ENCODE results near the gene SEMA5A. TPM values are rescaled to one million over a fixed set of nuclear protein-coding genes. Genes with fewer than 3 reads are reported as not detected.

SEMA5A gene
- polyA plus RNA-seq, 1 donor (not counting 4 experiments of a cell fraction or from before 2014, with no cell fraction given), result 0.16 TPM

GRCh38 chr5:9268226-9268625 is 277.6 kb downstream of the SEMA5A start:
- Histone ChIP-seq H3K9me1 (ENCODE audit: control insufficient read depth, extremely low read depth, insufficient read depth, low read length) (no peaks in the 10 kb centered on the region), H3K79me2 (ENCODE audit: control insufficient read depth, insufficient read depth, low read length) (no peaks in the 10 kb centered on the region), H3K9me3 (ENCODE audit: control insufficient read depth, low read depth, low read length) (no peaks in the 10 kb centered on the region), H3K4me1 (ENCODE audit: control insufficient read depth, extremely low read depth, insufficient read depth, low read length) (peaks cover 3% of the 10 kb centered on the region), H3K27me3 (ENCODE audit: control insufficient read depth, extremely low read depth, insufficient read depth, low read length) (no peaks in the 10 kb centered on the region), H3K36me3 (ENCODE audit: control insufficient read depth in 2 of 2, extremely low read depth in 1 of 2, insufficient read depth in 2 of 2, low read length in 2 of 2) (no peaks in the 10 kb centered on the region), H3K4me2 (ENCODE audit: control insufficient read depth, extremely low read depth, insufficient read depth, low read depth, low read length) (no peak overlapping the region), H2AFZ (ENCODE audit: control insufficient read depth, low read length) (no peak overlapping the region), H3K27ac (ENCODE audit: control insufficient read depth, insufficient read depth, low read length) (no peak overlapping the region), H3K9ac (ENCODE audit: control insufficient read depth, extremely low read depth, insufficient read depth, low read length) (no peak overlapping the region), H4K20me1 (ENCODE audit: control insufficient read depth, extremely low read depth, insufficient read depth, low read length) (no peaks in the 10 kb centered on the region), H3K4me3 (ENCODE audit: control insufficient read depth in 2 of 3, extremely low read depth in 1 of 3, insufficient read depth in 2 of 3, low read depth in 1 of 3, low read length in 3 of 3) (no peak overlapping the region)
- dilution Hi-C loops (cut with MboI; ENCODE audit: extremely low pct_ligation_motif_present, low sequenced_read_pairs), result no loop called here
- FAIRE-seq, result no peak
- TF ChIP-seq EZH2 (IDR thresholded peaks at IDR 0.05; ENCODE audit: low read length) (no peak), CTCF (optimal IDR thresholded peaks at IDR 0.05 in 1 of 3, IDR thresholded peaks at IDR 0.05 in 1 of 3, conservative IDR thresholded peaks at IDR 0.05 in 1 of 3; ENCODE audit: extremely low read depth in 1 of 3, insufficient read depth in 2 of 3, low read length in 3 of 3) (no peak)
- DNase-seq (ENCODE audit: low read depth, low spot score), result no peak

GRCh38 chr5:9265441-9266287 is 280.2 kb downstream of the SEMA5A start:
- Histone ChIP-seq H3K4me1 (ENCODE audit: control insufficient read depth, extremely low read depth, insufficient read depth, low read length) (peaks cover 3% of the 10 kb centered on the region), H3K4me3 (ENCODE audit: control insufficient read depth in 2 of 3, extremely low read depth in 1 of 3, insufficient read depth in 2 of 3, low read depth in 1 of 3, low read length in 3 of 3) (no peak overlapping the region), H3K4me2 (ENCODE audit: control insufficient read depth, extremely low read depth, insufficient read depth, low read depth, low read length) (peak overlapping the region; percentile 7), H3K9me3 (ENCODE audit: control insufficient read depth, low read depth, low read length) (no peaks in the 10 kb centered on the region), H2AFZ (ENCODE audit: control insufficient read depth, low read length) (peak overlapping the region; percentile 61), H4K20me1 (ENCODE audit: control insufficient read depth, extremely low read depth, insufficient read depth, low read length) (no peaks in the 10 kb centered on the region), H3K9me1 (ENCODE audit: control insufficient read depth, extremely low read depth, insufficient read depth, low read length) (no peaks in the 10 kb centered on the region), H3K27ac (ENCODE audit: control insufficient read depth, insufficient read depth, low read length) (peak overlapping the region; percentile 22), H3K9ac (ENCODE audit: control insufficient read depth, extremely low read depth, insufficient read depth, low read length) (peak overlapping the region; percentile 4), H3K36me3 (ENCODE audit: control insufficient read depth in 2 of 2, extremely low read depth in 1 of 2, insufficient read depth in 2 of 2, low read length in 2 of 2) (no peaks in the 10 kb centered on the region), H3K27me3 (ENCODE audit: control insufficient read depth, extremely low read depth, insufficient read depth, low read length) (no peaks in the 10 kb centered on the region), H3K79me2 (ENCODE audit: control insufficient read depth, insufficient read depth, low read length) (no peaks in the 10 kb centered on the region)
- dilution Hi-C loops (cut with MboI; ENCODE audit: extremely low pct_ligation_motif_present, low sequenced_read_pairs), result no loop called here
- peak; percentile 57 for FAIRE-seq
- TF ChIP-seq EZH2 (IDR thresholded peaks at IDR 0.05; ENCODE audit: low read length), result no peak
- no peak for TF ChIP-seq CTCF (optimal IDR thresholded peaks at IDR 0.05 in 1 of 3, IDR thresholded peaks at IDR 0.05 in 1 of 3, conservative IDR thresholded peaks at IDR 0.05 in 1 of 3; ENCODE audit: extremely low read depth in 1 of 3, insufficient read depth in 2 of 3, low read length in 3 of 3)
- DNase-seq (ENCODE audit: low read depth, low spot score), result peak; percentile 7

Data from keratinocyte (primary cell).